Activated naive CD8-positive, alpha-beta T cell (primary cell): ENCODE data around the gene PTMS.

ENCODE experiments used
- H3K27ac Mint-ChIP-seq: one replicate; pipeline ENCODE4 v1.8.0; 2021; ENCODE audit warnings: mixed read lengths
- H3K27me3 Mint-ChIP-seq: one replicate; pipeline ENCODE4 v1.8.0; 2021; ENCODE audit warnings: mixed read lengths
- H3K36me3 Mint-ChIP-seq: one replicate; pipeline ENCODE4 v1.8.0; 2021; ENCODE audit warnings: mixed read lengths
- H3K4me1 Mint-ChIP-seq: one replicate; pipeline ENCODE4 v1.8.0; 2021; ENCODE audit warnings: low read depth, mixed read lengths
- H3K4me3 Mint-ChIP-seq: one replicate; pipeline ENCODE4 v1.8.0; 2021; ENCODE audit warnings: mild to moderate bottlenecking, mixed read lengths
- H3K9me3 Mint-ChIP-seq: one replicate; pipeline ENCODE4 v1.8.0; 2021; ENCODE audit warnings: low read depth, mixed read lengths

The PTMS gene

GRCh38 chr12:6786416-6787094, 20.4 kb downstream of the PTMS start:
- Mint-ChIP-seq H3K27ac (peak overlapping the region; percentile 51), H3K4me1 (peaks cover 33% of the 10 kb centered on the region)

GRCh38 chr12:6787309-6787708, 21.1 kb downstream of the PTMS start:
- Mint-ChIP-seq H3K9me3 (no peaks in the 10 kb centered on the region), H3K4me3 (no peak overlapping the region), H3K4me1 (peaks cover 40% of the 10 kb centered on the region), H3K27ac (no peak overlapping the region), H3K27me3 (no peaks in the 10 kb centered on the region), H3K36me3 (no peaks in the 10 kb centered on the region)

More at GRCh38 chr12:6786416-6787094, 20.4 kb downstream of the PTMS start:
- H3K4me3 Mint-ChIP-seq: peak overlapping the region; percentile 30
- no peaks in the 10 kb centered on the region for H3K27me3 Mint-ChIP-seq
- no peaks in the 10 kb centered on the region for H3K36me3 Mint-ChIP-seq
- no peaks in the 10 kb centered on the region for H3K9me3 Mint-ChIP-seq

- H3K4me1 Mint-ChIP-seq: peaks cover 55% of the 10 kb centered on the region
- H3K9me3 Mint-ChIP-seq: no peaks in the 10 kb centered on the region
- no peak within 1 kb of the TSS for H3K27ac Mint-ChIP-seq
- H3K36me3 Mint-ChIP-seq: no peaks in the 10 kb centered on the region
- H3K4me3 Mint-ChIP-seq: no peak within 1 kb of the TSS
- H3K27me3 Mint-ChIP-seq: no peaks in the 10 kb centered on the region
Observed at GRCh38 chr12:6788972-6789924, 23.1 kb downstream of the PTMS start, which contains the start of gene CD4. CD4 (plus strand) TSS chr12:6789528; CDS start chr12:6800139, 10,611 bp downstream.

GRCh38 chr12:6790496-6791150, 24.5 kb downstream of the PTMS start:
- Mint-ChIP-seq H3K27me3 (no peaks in the 10 kb centered on the region), H3K36me3 (no peaks in the 10 kb centered on the region), H3K27ac (no peak overlapping the region), H3K4me1 (peaks cover 51% of the 10 kb centered on the region), H3K9me3 (no peaks in the 10 kb centered on the region), H3K4me3 (no peak overlapping the region)

- H3K27ac Mint-ChIP-seq: peak overlapping the region; percentile 58
- H3K4me3 Mint-ChIP-seq: peak overlapping the region; percentile 54
- no peaks in the 10 kb centered on the region for H3K9me3 Mint-ChIP-seq
- H3K27me3 Mint-ChIP-seq: peaks cover 3% of the 10 kb centered on the region
- H3K4me1 Mint-ChIP-seq: peaks cover 41% of the 10 kb centered on the region
- H3K36me3 Mint-ChIP-seq: no peaks in the 10 kb centered on the region
Observed at GRCh38 chr12:6791931-6792520, 25.9 kb downstream of the PTMS start.

- Mint-ChIP-seq H3K27ac (no peak overlapping the region), H3K36me3 (no peaks in the 10 kb centered on the region), H3K27me3 (peaks cover 3% of the 10 kb centered on the region), H3K4me3 (peak overlapping the region; percentile 54), H3K4me1 (peaks cover 38% of the 10 kb centered on the region), H3K9me3 (no peaks in the 10 kb centered on the region)
Observed at GRCh38 chr12:6792522-6793201, 26.5 kb downstream of the PTMS start.

GRCh38 chr12:6795088-6795487, 28.9 kb downstream of the PTMS start:
- peaks cover 4% of the 10 kb centered on the region for H3K27me3 Mint-ChIP-seq
- peaks cover 25% of the 10 kb centered on the region for H3K4me1 Mint-ChIP-seq
- no peaks in the 10 kb centered on the region for H3K9me3 Mint-ChIP-seq
- no peak overlapping the region for H3K27ac Mint-ChIP-seq
- no peaks in the 10 kb centered on the region for H3K36me3 Mint-ChIP-seq
- H3K4me3 Mint-ChIP-seq: no peak overlapping the region

- Mint-ChIP-seq H3K36me3 (no peaks in the 10 kb centered on the region), H3K27ac (no peak overlapping the region), H3K27me3 (peaks cover 4% of the 10 kb centered on the region), H3K9me3 (no peaks in the 10 kb centered on the region), H3K4me3 (no peak overlapping the region), H3K4me1 (peaks cover 22% of the 10 kb centered on the region)
Observed at GRCh38 chr12:6796576-6796975, 30.4 kb downstream of the PTMS start.

GRCh38 chr12:6799147-6799546, 33.0 kb downstream of the PTMS start:
- Mint-ChIP-seq H3K4me3 (no peak overlapping the region), H3K9me3 (no peaks in the 10 kb centered on the region), H3K36me3 (no peaks in the 10 kb centered on the region), H3K27ac (no peak overlapping the region), H3K4me1 (no peaks in the 10 kb centered on the region), H3K27me3 (peaks cover 4% of the 10 kb centered on the region)

GRCh38 chr12:6807170-6807569, 41.0 kb downstream of the PTMS start:
- Mint-ChIP-seq H3K4me3 (no peak overlapping the region), H3K4me1 (no peaks in the 10 kb centered on the region), H3K27me3 (no peaks in the 10 kb centered on the region), H3K9me3 (no peaks in the 10 kb centered on the region), H3K36me3 (no peaks in the 10 kb centered on the region), H3K27ac (no peak overlapping the region)

- H3K36me3 Mint-ChIP-seq: no peaks in the 10 kb centered on the region
Observed at GRCh38 chr12:6809056-6809455, 42.9 kb downstream of the PTMS start.

GRCh38 chr12:6810758-6811157, 44.6 kb downstream of the PTMS start:
- Mint-ChIP-seq H3K27ac (no peak overlapping the region), H3K36me3 (no peaks in the 10 kb centered on the region), H3K27me3 (peaks cover 1% of the 10 kb centered on the region), H3K4me1 (no peaks in the 10 kb centered on the region), H3K9me3 (no peaks in the 10 kb centered on the region), H3K4me3 (no peak overlapping the region)

More at GRCh38 chr12:6809056-6809455, 42.9 kb downstream of the PTMS start:
- H3K27me3 Mint-ChIP-seq: peaks cover 1% of the 10 kb centered on the region
- H3K27ac Mint-ChIP-seq: no peak overlapping the region
- no peak overlapping the region for H3K4me3 Mint-ChIP-seq
- no peaks in the 10 kb centered on the region for H3K4me1 Mint-ChIP-seq
- H3K9me3 Mint-ChIP-seq: no peaks in the 10 kb centered on the region

- Mint-ChIP-seq H3K36me3 (no peaks in the 10 kb centered on the region), H3K4me1 (no peaks in the 10 kb centered on the region), H3K27me3 (peaks cover 1% of the 10 kb centered on the region), H3K9me3 (no peaks in the 10 kb centered on the region), H3K4me3 (no peak overlapping the region), H3K27ac (no peak overlapping the region)
Observed at GRCh38 chr12:6813363-6813762, 47.2 kb downstream of the PTMS start.

- peaks cover 3% of the 10 kb centered on the region for H3K27me3 Mint-ChIP-seq
- peaks cover 7% of the 10 kb centered on the region for H3K4me1 Mint-ChIP-seq
- H3K9me3 Mint-ChIP-seq: no peaks in the 10 kb centered on the region
- H3K36me3 Mint-ChIP-seq: no peaks in the 10 kb centered on the region
- no peak overlapping the region for H3K27ac Mint-ChIP-seq
- H3K4me3 Mint-ChIP-seq: no peak overlapping the region
Observed at GRCh38 chr12:6816598-6816997, 50.4 kb downstream of the PTMS start.
